Activated B cell treated with CpG ODN at 0.5 μM for 24 hours (primary cell): Measurements from ENCODE around the gene SGK1. TPM values are rescaled to one million over a fixed set of nuclear protein-coding genes. Genes with fewer than 3 reads are reported as not detected.

Source experiments
- ATAC-seq: fragments of 200-7000 bp; cut with Tn5 transposase; one replicate; pipeline ENCODE4 v1.10.0; 2021; ENCODE audit warnings: low read depth, mild to moderate bottlenecking, moderate library complexity
- CTCF ChIA-PET: fragments of 350-600 bp; sonication (Branson Sonifier 250); formaldehyde crosslinking; loops from one replicate; lab custom pipeline; 2021; ENCODE audit warnings: antibody characterized with exemption; lab: Charles Lee
- POLR2A ChIA-PET: fragments of 350-600 bp; sonication (Branson Sonifier 250); formaldehyde crosslinking; loops from one replicate; lab custom pipeline; 2021; ENCODE audit warnings: antibody characterized with exemption; lab: Charles Lee
- DNase-seq: peaks from one replicate; pipeline ENCODE4 v3.0.0; 2022
- H3K27ac Mint-ChIP-seq: one replicate; pipeline ENCODE4 v1.8.0; 2020; ENCODE audit warnings: mixed read lengths
- H3K27me3 Mint-ChIP-seq: one replicate; pipeline ENCODE4 v1.8.0; 2021; ENCODE audit warnings: mixed read lengths
- H3K36me3 Mint-ChIP-seq: one replicate; pipeline ENCODE4 v1.8.0; 2021; ENCODE audit warnings: low read depth, mixed read lengths
- H3K4me1 Mint-ChIP-seq: one replicate; pipeline ENCODE4 v1.8.0; 2021; ENCODE audit warnings: mixed read lengths
- H3K4me3 Mint-ChIP-seq: one replicate; pipeline ENCODE4 v1.8.0; 2020; ENCODE audit warnings: mild to moderate bottlenecking, mixed read lengths
- H3K9me3 Mint-ChIP-seq: one replicate; pipeline ENCODE4 v1.8.0; 2020; ENCODE audit warnings: mixed read lengths
- intact Hi-C: fragments of 100-400 bp; cut with micrococcal nuclease; formaldehyde crosslinking; loops from one replicate; pipeline ENCODE4 v1.15.1; 2024
- total RNA-seq: library from RNA; stranded (reverse); gene quantifications from 2 replicates; pipeline ENCODE4 v1.2.3, GENCODE V29; 2022
- TF ChIP-seq, protein P1 (sequence below): fragments of 200-600 bp; IDR thresholded peaks from one replicate; pipeline ENCODE4 v1.8.0; 2022; ENCODE audit warnings: antibody characterized with exemption, mild to moderate bottlenecking

SGK1 gene
- total RNA-seq, 1 donor from 2014 or later: 36.2 TPM

DNA sequence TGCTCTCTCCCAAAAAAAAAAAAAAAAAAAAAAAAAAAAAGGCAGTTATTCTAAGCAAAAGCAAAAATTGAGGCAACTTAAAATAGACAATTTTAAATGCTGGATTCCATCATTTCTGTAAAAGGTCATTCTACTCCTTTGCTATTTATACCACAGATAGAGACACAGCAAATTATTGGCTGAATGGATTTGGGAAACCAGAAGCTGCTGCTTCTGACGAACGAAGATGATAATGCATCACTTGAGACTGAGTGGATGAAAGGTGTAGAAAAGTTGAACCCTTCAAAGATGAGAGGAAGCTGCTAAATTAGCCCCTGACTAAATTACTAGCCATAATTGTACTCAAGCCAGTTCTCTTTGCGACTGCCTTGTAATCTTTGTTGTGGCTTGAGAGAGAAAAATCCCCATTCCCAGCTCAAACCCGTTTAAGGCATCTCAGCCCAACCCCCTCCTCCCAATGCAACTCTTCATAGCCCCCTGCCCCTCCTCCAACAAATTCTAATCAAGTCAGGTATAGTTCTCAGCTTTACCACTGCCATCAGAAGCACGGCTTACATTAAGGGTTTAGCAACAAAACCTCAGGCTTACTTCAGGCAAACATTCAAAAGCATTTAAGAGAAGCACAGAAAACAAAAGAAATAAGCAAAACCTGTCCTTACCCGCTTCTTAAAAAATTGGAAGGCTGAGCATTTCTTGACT lies 1.0 kb downstream of the SGK1 start:
- peaks cover 18% of the 10 kb centered on the region for H3K27me3 Mint-ChIP-seq
- ATAC-seq (no peak), DNase-seq (no peak)
- ChIA-PET CTCF (no interaction called here), POLR2A (interaction anchor here (0.6 kb wide), 2 partner anchors 40 to 71 kb away, joined by 3 to 10 read pairs; no protein-coding TSS in a partner anchor)
- H3K27ac Mint-ChIP-seq: no peak overlapping the region
- no peaks in the 10 kb centered on the region for H3K36me3 Mint-ChIP-seq
- H3K4me1 Mint-ChIP-seq: peaks cover 13% of the 10 kb centered on the region
- H3K4me3 Mint-ChIP-seq: peak overlapping the region; percentile 75
- H3K9me3 Mint-ChIP-seq: peaks cover 6% of the 10 kb centered on the region
- intact Hi-C loops: loop anchor here (2.0 kb wide), 1 partner anchor 138 kb away; no protein-coding TSS in a partner anchor
- TF ChIP-seq, protein P1, sequence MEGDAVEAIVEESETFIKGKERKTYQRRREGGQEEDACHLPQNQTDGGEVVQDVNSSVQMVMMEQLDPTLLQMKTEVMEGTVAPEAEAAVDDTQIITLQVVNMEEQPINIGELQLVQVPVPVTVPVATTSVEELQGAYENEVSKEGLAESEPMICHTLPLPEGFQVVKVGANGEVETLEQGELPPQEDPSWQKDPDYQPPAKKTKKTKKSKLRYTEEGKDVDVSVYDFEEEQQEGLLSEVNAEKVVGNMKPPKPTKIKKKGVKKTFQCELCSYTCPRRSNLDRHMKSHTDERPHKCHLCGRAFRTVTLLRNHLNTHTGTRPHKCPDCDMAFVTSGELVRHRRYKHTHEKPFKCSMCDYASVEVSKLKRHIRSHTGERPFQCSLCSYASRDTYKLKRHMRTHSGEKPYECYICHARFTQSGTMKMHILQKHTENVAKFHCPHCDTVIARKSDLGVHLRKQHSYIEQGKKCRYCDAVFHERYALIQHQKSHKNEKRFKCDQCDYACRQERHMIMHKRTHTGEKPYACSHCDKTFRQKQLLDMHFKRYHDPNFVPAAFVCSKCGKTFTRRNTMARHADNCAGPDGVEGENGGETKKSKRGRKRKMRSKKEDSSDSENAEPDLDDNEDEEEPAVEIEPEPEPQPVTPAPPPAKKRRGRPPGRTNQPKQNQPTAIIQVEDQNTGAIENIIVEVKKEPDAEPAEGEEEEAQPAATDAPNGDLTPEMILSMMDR: no peak

DNA sequence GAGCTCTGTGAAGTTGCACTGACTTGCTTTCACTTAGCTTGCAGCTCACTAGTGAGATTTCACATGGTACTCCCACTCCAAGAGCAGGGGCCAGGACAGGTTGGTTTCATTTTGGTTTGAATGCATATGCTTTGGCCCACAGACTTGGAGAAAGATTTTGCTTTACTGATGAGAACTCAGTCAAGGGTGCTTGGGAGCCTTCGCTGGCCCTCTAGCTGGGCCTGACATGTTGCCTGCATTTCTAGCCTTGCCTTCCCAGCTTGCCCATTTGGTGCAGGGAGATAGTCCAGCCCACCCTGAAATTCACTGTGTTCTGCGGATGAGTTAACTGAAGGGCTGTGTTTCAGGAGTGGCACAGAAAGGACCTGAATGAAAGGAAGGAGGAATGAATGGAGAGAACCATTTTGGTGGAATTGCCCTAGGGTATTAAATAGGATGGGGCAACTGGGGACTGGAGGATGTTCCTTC lies 1.9 kb downstream of the SGK1 start:
- peaks cover 18% of the 10 kb centered on the region for H3K27me3 Mint-ChIP-seq
- ATAC-seq (no peak), DNase-seq (no peak)
- peaks cover 13% of the 10 kb centered on the region for H3K4me1 Mint-ChIP-seq
- H3K4me3 Mint-ChIP-seq: no peak overlapping the region
- H3K27ac Mint-ChIP-seq: no peak overlapping the region
- no peaks in the 10 kb centered on the region for H3K36me3 Mint-ChIP-seq
- CTCF ChIA-PET: no interaction called here
- TF ChIP-seq, protein P1: no peak
- intact Hi-C loops: loop anchor here (2.0 kb wide), 1 partner anchor 137 kb away; no protein-coding TSS in a partner anchor
- H3K9me3 Mint-ChIP-seq: peaks cover 6% of the 10 kb centered on the region
- POLR2A ChIA-PET: no interaction called here

DNA sequence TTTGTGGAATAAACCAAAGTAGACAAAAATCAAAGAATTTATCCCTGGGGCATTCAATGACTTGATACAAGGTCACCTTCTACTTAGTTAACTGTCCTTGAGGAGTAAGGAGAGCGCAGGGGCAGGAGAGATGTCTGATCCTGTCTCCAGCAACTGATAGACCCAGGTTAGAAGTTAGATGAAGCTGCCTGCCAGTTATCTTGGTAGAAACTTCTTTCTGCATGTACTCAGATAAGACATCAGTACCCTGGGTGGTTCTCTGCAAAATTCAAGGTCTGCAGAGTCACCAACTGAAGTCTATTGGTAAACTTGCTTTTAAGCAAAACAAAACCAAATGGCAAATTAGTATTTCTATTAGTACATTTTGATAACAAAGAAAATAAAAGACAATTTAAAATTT lies 2.7 kb downstream of the SGK1 start:
- ATAC-seq (no peak), DNase-seq (no peak)
- TF ChIP-seq, protein P1: no peak
- H3K4me1 Mint-ChIP-seq: peaks cover 13% of the 10 kb centered on the region
- POLR2A ChIA-PET: interaction anchor here (0.6 to 0.7 kb wide), 2 partner anchors 21 to 136 kb away, joined by 4 to 6 read pairs; no protein-coding TSS in a partner anchor
- peaks cover 5% of the 10 kb centered on the region for H3K9me3 Mint-ChIP-seq
- intact Hi-C loops: no loop called here
- H3K27ac Mint-ChIP-seq: no peak overlapping the region
- CTCF ChIA-PET: no interaction called here
- H3K4me3 Mint-ChIP-seq: no peak overlapping the region
- H3K36me3 Mint-ChIP-seq: no peaks in the 10 kb centered on the region
- peaks cover 18% of the 10 kb centered on the region for H3K27me3 Mint-ChIP-seq

DNA sequence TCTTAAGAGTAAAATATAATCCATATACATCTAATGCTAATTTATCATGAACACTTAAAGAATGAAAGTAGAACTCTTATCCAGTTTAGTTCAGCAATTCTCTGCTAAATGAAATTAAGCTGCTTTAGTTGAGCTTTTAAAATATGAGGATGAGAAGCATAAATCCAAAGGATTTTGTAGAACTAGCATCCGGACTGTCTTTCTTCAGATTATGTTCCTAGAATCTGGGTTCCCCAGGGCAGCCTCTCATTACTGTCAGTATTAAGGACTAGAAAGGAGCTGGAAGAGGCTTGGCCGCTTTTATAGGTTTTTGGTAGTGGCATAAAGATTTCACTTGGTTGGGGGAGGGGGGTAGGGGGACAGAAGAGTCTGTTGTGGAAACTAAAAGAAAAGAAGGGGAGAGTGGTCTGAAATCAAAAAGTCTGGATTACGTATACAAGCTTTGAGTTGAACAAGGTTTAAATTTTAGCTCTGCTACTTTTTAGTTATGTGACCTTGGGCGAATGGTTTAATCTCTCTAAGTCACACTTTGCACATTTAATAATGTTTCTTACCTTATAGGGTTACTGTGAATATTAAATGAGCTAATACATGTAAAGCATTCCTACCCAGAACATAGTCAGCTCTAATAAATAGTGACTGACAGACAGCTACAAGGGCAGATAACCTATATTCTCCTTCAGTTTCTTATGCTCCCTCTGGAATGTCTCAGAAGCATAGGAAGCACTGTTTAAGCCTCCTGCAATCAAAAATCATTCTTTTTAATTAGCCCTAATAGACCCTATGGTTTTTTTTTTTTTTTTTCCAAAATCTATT lies 3.7 kb downstream of the SGK1 start:
- CTCF ChIA-PET: interaction anchor here (0.6 to 0.8 kb wide), 2 partner anchors 11 to 137 kb away, joined by 3 read pairs; no protein-coding TSS in a partner anchor
- TF ChIP-seq, protein P1: no peak
- DNase-seq: no peak
- no peak overlapping the region for H3K4me3 Mint-ChIP-seq
- POLR2A ChIA-PET: interaction anchor here (0.6 to 0.7 kb wide), 2 partner anchors 20 to 135 kb away, joined by 4 to 6 read pairs; no protein-coding TSS in a partner anchor
- H3K4me1 Mint-ChIP-seq: peaks cover 13% of the 10 kb centered on the region
- ATAC-seq: no peak
- no peaks in the 10 kb centered on the region for H3K9me3 Mint-ChIP-seq
- intact Hi-C loops: no loop called here
- H3K27me3 Mint-ChIP-seq: peaks cover 18% of the 10 kb centered on the region
- no peaks in the 10 kb centered on the region for H3K36me3 Mint-ChIP-seq
- no peak overlapping the region for H3K27ac Mint-ChIP-seq
